GM23338 (cell line): ENCODE data around the gene PMIS2.

Source experiments
- CREB1 ChIP-seq: fragments of 250-450 bp; sonication (Bioruptor Pico); IDR thresholded peaks from 2 replicates; pipeline ENCODE4 v1.5.0; 2020; ENCODE audit warnings: low read depth, mild to moderate bottlenecking, moderate library complexity
- CTCF ChIP-seq, 2 experiments: fragments of 200-600 bp in 1 of 2; sonication (generic) in 1 of 2; conservative IDR thresholded peaks; 2 replicates each; pipeline versions ENCODE4 v1.5.1 to v1.6.1; 2016 to 2017; ENCODE audit warnings: antibody characterized with exemption in 2 of 2, low read depth in 2 of 2, mild to moderate bottlenecking in 2 of 2, moderate library complexity in 1 of 2
- EZH2 ChIP-seq: fragments of 200-600 bp; sonication (generic); IDR thresholded peaks from one replicate; pipeline ENCODE4 v1.8.0; 2017; ENCODE audit warnings: antibody characterized with exemption, mild to moderate bottlenecking, low read depth; ENCODE audit not compliant: unreplicated experiment
- EZH2phosphoT487 ChIP-seq: fragments of 200-600 bp; sonication (generic); IDR thresholded peaks from one replicate; pipeline ENCODE4 v1.8.1; 2018; ENCODE audit warnings: antibody characterized with exemption; ENCODE audit not compliant: unreplicated experiment
- JUNB ChIP-seq: IDR thresholded peaks from one replicate; pipeline ENCODE4 v1.6.1; 2016; ENCODE audit warnings: antibody characterized with exemption; ENCODE audit not compliant: unreplicated experiment
- NANOG ChIP-seq: IDR thresholded peaks from 2 replicates; pipeline ENCODE4 v1.6.1; 2016; ENCODE audit warnings: antibody characterized with exemption, borderline replicate concordance
- POLR2AphosphoS5 ChIP-seq: IDR thresholded peaks from 2 replicates; pipeline ENCODE4 v1.6.1; 2016; ENCODE audit warnings: antibody characterized with exemption, low read depth
- REST ChIP-seq: IDR thresholded peaks from one replicate; pipeline ENCODE4 v1.6.1; 2018; ENCODE audit warnings: antibody characterized with exemption; ENCODE audit not compliant: unreplicated experiment
- STAT1 ChIP-seq: IDR thresholded peaks from one replicate; pipeline ENCODE4 v1.6.1; 2016; ENCODE audit warnings: antibody characterized with exemption; ENCODE audit not compliant: unreplicated experiment
- ZNF331 ChIP-seq: fragments of 250-450 bp; sonication (Bioruptor Pico); IDR thresholded peaks from 2 replicates; pipeline ENCODE4 v1.5.0; 2020; ENCODE audit warnings: low read depth, mild to moderate bottlenecking, moderate library complexity

GRCh38 chr19:35549174-35549788 lies 36.7 kb upstream of the PMIS2 start:
- TF ChIP-seq ZNF331, result no peak
- no peak for TF ChIP-seq EZH2phosphoT487
- no peak for TF ChIP-seq POLR2AphosphoS5
- peak; percentile 85 to 88 for TF ChIP-seq CTCF (conservative IDR thresholded peaks at IDR 0.05; ENCODE audit: low read depth in 2 of 2)
- TF ChIP-seq EZH2, result no peak
- no peak for TF ChIP-seq JUNB
- no peak for TF ChIP-seq STAT1
- no peak for TF ChIP-seq CREB1 (CRISPR knock-in tag)
- no peak for TF ChIP-seq REST
- no peak for TF ChIP-seq NANOG
